Calu3 (cell line): Measurements from ENCODE around the gene CEP43. TPM values are rescaled to one million over a fixed set of nuclear protein-coding genes. Genes with fewer than 3 reads are reported as not detected.

Experiments
- BruUV-seq: library from RNA; stranded (reverse); fragments of 400-500 nt; replicated peaks from 2 replicates; lab custom pipeline; 2021; lab: Mats Ljungman, UMichigan
- CTCF ChIA-PET: fragments of 300-600 bp; sonication (Branson Sonifier 250); formaldehyde crosslinking; loops from one replicate; lab custom pipeline; 2022; ENCODE audit warnings: antibody characterized with exemption; lab: Charles Lee
- DNase-seq: peaks from one replicate; pipeline ENCODE4 v3.0.0; 2022
- H3K27ac Mint-ChIP-seq: one replicate; pipeline ENCODE4 v1.8.0; 2022; ENCODE audit warnings: mixed read lengths; ENCODE audit not compliant: unreplicated experiment
- H3K27me3 Mint-ChIP-seq: one replicate; pipeline ENCODE4 v1.8.0; 2022; ENCODE audit warnings: mixed read lengths; ENCODE audit not compliant: unreplicated experiment
- H3K36me3 Mint-ChIP-seq: one replicate; pipeline ENCODE4 v1.8.0; 2022; ENCODE audit warnings: mild to moderate bottlenecking, moderate library complexity, mixed read lengths; ENCODE audit not compliant: insufficient read depth, unreplicated experiment
- H3K4me1 Mint-ChIP-seq: one replicate; pipeline ENCODE4 v1.8.0; 2022; ENCODE audit warnings: mild to moderate bottlenecking, low read depth, mixed read lengths; ENCODE audit not compliant: unreplicated experiment
- H3K4me3 Mint-ChIP-seq: one replicate; pipeline ENCODE4 v1.8.0; 2022; ENCODE audit warnings: mild to moderate bottlenecking, low read depth, moderate library complexity, mixed read lengths; ENCODE audit not compliant: unreplicated experiment
- H3K9me3 Mint-ChIP-seq: one replicate; pipeline ENCODE4 v1.8.0; 2022; ENCODE audit warnings: low read depth, mixed read lengths; ENCODE audit not compliant: unreplicated experiment
- CTCF ChIP-seq: fragments of 200-600 bp; IDR thresholded peaks from one replicate; pipeline ENCODE4 v1.8.0; 2022; ENCODE audit warnings: antibody characterized with exemption; ENCODE audit not compliant: unreplicated experiment
- intact Hi-C: fragments of 100-400 bp; cut with micrococcal nuclease; formaldehyde crosslinking; loops from one replicate; pipeline ENCODE4 v1.10.0; 2022; ENCODE audit not compliant: unreplicated experiment
- total RNA-seq: library from RNA; stranded (reverse); gene quantifications from 2 replicates; pipeline ENCODE4 v1.2.3, GENCODE V29; 2022

The CEP43 gene
- total RNA-seq, 1 experiment from 2014 or later = 34.9 TPM

GRCh38 chr6:167015302-167015701, 16.1 kb downstream of the CEP43 start:
- no peaks in the 10 kb centered on the region for H3K27me3 Mint-ChIP-seq
- no peak for TF ChIP-seq CTCF
- H3K4me3 Mint-ChIP-seq = no peak overlapping the region
- peaks cover 14% of the 10 kb centered on the region for H3K36me3 Mint-ChIP-seq
- CTCF ChIA-PET = interaction anchor here (0.5 kb wide), 1 partner anchor 702 kb away, joined by 4 read pairs; no protein-coding TSS in a partner anchor
- no peak overlapping the region for H3K27ac Mint-ChIP-seq
- intact Hi-C loops = no loop called here
- no peaks in the 10 kb centered on the region for H3K9me3 Mint-ChIP-seq
- no TSS peak for BruUV-seq
- no peak for DNase-seq
- no peaks in the 10 kb centered on the region for H3K4me1 Mint-ChIP-seq

GRCh38 chr6:167020206-167020605, 21.0 kb downstream of the CEP43 start:
- Mint-ChIP-seq H3K4me1 (no peaks in the 10 kb centered on the region), H3K36me3 (no peaks in the 10 kb centered on the region), H3K27me3 (no peaks in the 10 kb centered on the region), H3K27ac (no peak overlapping the region), H3K4me3 (no peak overlapping the region), H3K9me3 (no peaks in the 10 kb centered on the region)
- intact Hi-C loops = no loop called here
- no peak for TF ChIP-seq CTCF
- DNase-seq = no peak
- no TSS peak for BruUV-seq
- CTCF ChIA-PET = no interaction called here

- no TSS peak for BruUV-seq
- Mint-ChIP-seq H3K27me3 (no peaks in the 10 kb centered on the region), H3K36me3 (peaks cover 6% of the 10 kb centered on the region), H3K4me3 (no peak overlapping the region), H3K9me3 (no peaks in the 10 kb centered on the region), H3K4me1 (no peaks in the 10 kb centered on the region), H3K27ac (no peak overlapping the region)
- no peak for TF ChIP-seq CTCF
- intact Hi-C loops = no loop called here
- no peak for DNase-seq
- CTCF ChIA-PET = no interaction called here
Measured at GRCh38 chr6:167027308-167027707, 28.1 kb downstream of the CEP43 start.

GRCh38 chr6:167027772-167028171, 28.6 kb downstream of the CEP43 start:
- Mint-ChIP-seq H3K36me3 (peaks cover 6% of the 10 kb centered on the region), H3K27ac (no peak overlapping the region), H3K4me1 (no peaks in the 10 kb centered on the region)

More at GRCh38 chr6:167027772-167028171, 28.6 kb downstream of the CEP43 start:
- CTCF ChIA-PET = no interaction called here
- Mint-ChIP-seq H3K4me3 (no peak overlapping the region), H3K27me3 (no peaks in the 10 kb centered on the region), H3K9me3 (no peaks in the 10 kb centered on the region)
- intact Hi-C loops = no loop called here
- no peak for TF ChIP-seq CTCF
- DNase-seq = no peak
- no TSS peak for BruUV-seq
